Hepatocyte (in vitro differentiated cells): Measurements from ENCODE around the gene PRM2.

Experiments used
- EZH2 ChIP-seq: fragments of 200-600 bp; sonication (generic); IDR thresholded peaks from 2 replicates; pipeline ENCODE4 v1.6.1; 2016; ENCODE audit warnings: antibody characterized with exemption, mild to moderate bottlenecking, borderline replicate concordance
- TF ChIP-seq, protein P1 (sequence below): fragments of 200-600 bp; sonication (generic); IDR thresholded peaks from 2 replicates; pipeline ENCODE4 v1.5.1; 2016; ENCODE audit warnings: antibody characterized with exemption, mild to moderate bottlenecking; ENCODE audit not compliant: poor library complexity

DNA sequence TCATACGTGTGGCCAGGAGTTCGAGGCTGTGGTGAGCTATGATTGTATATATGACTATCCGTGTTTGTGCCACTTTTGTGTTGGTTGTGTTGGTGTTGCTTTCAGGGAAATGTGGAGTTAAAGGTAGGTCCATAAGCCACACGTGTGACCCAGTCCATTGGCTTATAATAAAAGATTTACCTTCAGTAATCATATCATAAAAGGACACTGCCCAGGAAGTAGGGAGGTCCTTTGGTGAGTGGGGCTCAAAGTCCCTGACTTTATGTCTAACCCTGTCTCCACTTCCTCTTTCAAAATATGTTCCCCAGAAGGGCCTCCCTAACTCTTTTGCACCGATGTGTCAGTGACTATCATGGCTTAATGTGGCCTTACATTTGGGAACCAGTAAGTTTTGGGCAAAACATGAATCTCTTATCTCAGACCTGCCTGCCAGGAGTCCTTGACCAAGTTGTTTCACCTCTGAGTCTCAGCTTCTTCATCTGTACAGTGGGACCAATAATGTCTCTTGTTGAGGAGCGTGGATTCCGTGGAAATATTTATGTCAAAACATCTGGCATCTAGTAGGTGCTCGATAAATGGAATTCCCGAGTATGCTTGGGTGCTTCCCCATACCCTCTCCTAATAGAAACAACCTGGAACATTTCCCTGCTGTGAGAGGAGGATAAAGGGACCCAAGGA is 12.0 kb downstream of the PRM2 start:
- TF ChIP-seq, protein P1, sequence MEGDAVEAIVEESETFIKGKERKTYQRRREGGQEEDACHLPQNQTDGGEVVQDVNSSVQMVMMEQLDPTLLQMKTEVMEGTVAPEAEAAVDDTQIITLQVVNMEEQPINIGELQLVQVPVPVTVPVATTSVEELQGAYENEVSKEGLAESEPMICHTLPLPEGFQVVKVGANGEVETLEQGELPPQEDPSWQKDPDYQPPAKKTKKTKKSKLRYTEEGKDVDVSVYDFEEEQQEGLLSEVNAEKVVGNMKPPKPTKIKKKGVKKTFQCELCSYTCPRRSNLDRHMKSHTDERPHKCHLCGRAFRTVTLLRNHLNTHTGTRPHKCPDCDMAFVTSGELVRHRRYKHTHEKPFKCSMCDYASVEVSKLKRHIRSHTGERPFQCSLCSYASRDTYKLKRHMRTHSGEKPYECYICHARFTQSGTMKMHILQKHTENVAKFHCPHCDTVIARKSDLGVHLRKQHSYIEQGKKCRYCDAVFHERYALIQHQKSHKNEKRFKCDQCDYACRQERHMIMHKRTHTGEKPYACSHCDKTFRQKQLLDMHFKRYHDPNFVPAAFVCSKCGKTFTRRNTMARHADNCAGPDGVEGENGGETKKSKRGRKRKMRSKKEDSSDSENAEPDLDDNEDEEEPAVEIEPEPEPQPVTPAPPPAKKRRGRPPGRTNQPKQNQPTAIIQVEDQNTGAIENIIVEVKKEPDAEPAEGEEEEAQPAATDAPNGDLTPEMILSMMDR = no peak
- TF ChIP-seq EZH2 = no peak
